ENCODE results near the gene MGARP.
"Not testable (repeated sequence)": the region's sequence is repeated elsewhere in the genome, so short reads cannot be mapped to it uniquely, and the experiment has no call there.

The MGARP gene

GRCh38 chr4:139295942-139296299, 15.9 kb upstream of the MGARP start:
- no peak for DNase-seq (ENCODE audit: low read depth in 2 of 2)

GRCh38 chr4:139295206-139295941, 15.3 kb upstream of the MGARP start:
- peak; percentile 92 to 96 for DNase-seq (ENCODE audit: low read depth in 2 of 2)

GRCh38 chr4:139286186-139286698, 6.2 kb upstream of the MGARP start:
- DNase-seq (ENCODE audit: low read depth in 2 of 2): no peak

- DNase-seq (ENCODE audit: low read depth in 2 of 2): no peak
Observed at GRCh38 chr4:139282721-139283075, 2.7 kb upstream of the MGARP start.

DNA sequence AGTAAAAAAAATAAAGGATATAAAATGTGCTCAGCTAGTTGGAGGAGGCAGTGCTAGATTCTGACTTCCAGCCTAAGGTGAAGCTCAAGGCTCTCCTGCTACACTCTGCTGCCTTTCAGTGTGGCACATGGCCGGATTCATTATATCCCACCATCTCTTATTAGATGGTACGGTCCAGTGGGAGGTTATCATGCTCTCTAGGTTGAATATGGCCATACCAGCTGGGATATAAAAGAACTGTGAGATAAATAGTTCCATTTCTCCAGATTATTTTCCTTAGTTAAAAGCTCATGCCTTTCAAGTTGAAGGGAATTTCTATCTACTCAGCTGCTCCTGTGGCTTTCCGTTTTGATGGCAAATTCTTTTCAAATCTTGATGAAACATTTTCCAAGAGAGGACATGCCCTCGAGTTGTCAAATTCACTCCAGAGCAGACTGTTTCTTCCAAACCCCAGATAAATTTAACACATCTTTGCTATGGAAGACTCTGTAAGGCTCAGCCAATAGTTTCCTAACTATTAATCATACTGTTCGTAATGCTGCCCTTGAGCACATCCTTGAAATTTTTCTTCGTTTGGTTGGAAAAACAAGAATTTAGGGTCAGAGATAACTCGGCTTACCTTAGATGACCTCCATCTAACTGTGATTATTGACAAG, 2.2 kb upstream of the MGARP start:
- no peak for DNase-seq (ENCODE audit: low read depth in 2 of 2)

GRCh38 chr4:139278912-139279759, 889 bp downstream of the MGARP start:
- no peak for DNase-seq (ENCODE audit: low read depth in 2 of 2)

- DNase-seq (ENCODE audit: low read depth in 2 of 2): no peak
Observed at GRCh38 chr4:139278485-139278884, 1.5 kb downstream of the MGARP start.

GRCh38 chr4:139275281-139275735, 4.7 kb downstream of the MGARP start:
- no peak for DNase-seq (ENCODE audit: low read depth in 2 of 2)

DNA sequence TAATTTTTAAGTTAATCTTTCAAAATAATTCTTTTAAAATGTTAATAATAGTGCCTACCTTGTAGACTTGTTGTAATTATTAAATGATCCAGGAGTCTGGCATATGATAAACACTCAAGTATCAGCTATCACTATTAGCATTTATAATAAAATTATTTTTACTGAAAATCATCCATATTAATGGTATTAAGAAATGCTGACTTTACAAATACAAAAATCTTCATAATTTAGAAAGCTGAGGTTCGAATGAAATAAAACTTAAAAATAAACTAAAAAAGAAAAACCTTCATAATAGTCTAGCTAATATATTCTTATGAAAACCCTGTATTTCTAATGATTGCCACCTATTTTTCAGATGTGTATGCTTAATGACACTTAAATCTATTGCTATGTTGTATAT, 5.2 kb downstream of the MGARP start:
- DNase-seq (ENCODE audit: low read depth in 2 of 2): no peak

DNA sequence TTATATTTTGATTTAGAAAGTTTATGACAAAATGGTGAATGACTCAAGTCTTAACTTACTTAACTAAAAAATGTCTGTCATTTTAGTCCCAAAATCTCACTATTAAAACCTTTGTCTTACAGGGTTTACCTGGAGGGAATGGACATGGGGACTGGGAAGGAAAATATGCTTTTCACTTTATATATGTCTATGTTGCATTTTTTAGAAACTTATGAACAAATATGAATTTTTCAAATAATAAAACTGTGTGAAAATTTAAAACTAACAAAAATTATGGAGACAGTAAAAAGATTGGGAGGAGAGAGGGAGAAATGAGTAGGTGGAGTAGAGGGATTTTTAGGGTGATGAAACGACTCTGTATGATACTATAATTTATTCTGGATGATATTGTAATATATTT, 6.2 kb downstream of the MGARP start:
- no peak for DNase-seq (ENCODE audit: low read depth in 2 of 2)

DNA sequence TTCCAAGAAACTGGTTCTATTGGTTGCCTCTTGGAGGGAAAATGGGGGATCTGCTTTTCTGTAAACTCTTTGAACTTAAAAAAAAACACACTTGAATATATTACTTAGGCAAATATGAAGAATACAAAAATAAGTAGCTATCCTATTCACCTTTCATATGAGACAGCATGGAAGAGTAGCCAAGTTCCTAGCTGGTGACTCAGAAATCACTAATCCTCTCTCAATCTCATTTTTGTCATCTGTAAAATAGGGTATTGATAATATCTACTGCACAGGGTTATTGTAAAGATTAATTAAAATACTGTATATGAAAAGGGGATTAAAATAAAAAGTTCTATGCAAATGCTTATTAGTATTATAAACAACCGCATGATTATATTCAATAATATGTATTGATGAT, 12.7 kb downstream of the MGARP start:
- no peak for DNase-seq (ENCODE audit: low read depth in 2 of 2)

DNA sequence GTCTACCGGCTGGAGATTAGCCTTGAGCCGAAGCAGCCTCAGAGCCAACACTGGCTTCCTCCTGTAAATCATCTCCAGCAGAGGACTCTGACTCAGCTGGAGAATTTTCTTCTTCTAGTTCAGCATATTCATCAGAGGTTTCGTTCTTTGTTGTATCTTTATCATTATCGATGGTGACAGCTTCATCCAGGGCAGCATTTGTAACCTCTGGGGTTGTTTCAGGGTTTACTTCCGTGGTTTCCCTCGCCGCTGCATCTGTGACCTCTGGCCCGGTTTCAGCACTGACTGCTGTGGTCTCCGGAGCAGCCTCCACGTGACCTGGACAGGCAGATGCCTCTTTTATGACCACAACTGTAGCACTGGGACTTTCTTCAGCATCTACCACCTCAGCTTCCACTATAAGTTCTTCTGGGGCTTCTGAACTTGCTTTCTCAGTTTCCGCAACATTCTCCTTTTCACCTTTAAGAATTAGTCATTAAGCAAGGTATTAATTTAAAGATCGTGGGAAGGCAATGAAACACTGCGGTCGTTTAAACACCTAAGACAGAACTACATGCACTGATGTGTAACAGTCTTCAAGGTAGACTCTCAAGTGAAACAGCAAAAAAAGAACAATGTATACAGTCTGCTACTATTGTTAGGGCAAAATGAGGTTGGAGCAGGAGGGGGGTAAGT, 13.3 kb downstream of the MGARP start:
- DNase-seq (ENCODE audit: low read depth in 2 of 2): peak; percentile 57 to 62

- no peak for DNase-seq (ENCODE audit: low read depth in 2 of 2)
Observed at GRCh38 chr4:139266208-139266582, 13.8 kb downstream of the MGARP start.

GRCh38 chr4:139265654-139266053, 14.4 kb downstream of the MGARP start:
- no peak for DNase-seq (ENCODE audit: low read depth in 2 of 2)

DNA sequence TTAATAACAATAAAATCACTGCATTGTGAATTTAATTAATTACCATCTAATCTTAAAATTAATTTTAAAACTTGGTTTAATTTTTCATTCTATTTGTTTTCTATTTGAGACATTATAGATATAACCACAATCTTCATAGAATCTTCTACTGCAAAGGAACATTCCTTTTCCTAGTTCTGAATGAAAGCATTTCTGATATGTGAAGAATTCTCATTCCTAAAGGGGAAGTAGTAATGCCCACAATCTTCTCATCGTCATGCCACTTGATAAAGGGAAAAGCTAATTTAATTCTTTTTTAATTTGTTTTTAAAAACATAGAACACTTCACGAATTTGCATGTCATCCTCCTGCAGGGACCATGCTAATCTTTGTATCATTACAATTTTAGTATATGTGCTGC, 23.7 kb downstream of the MGARP start:
- no peak for DNase-seq (ENCODE audit: low read depth in 2 of 2)

DNA sequence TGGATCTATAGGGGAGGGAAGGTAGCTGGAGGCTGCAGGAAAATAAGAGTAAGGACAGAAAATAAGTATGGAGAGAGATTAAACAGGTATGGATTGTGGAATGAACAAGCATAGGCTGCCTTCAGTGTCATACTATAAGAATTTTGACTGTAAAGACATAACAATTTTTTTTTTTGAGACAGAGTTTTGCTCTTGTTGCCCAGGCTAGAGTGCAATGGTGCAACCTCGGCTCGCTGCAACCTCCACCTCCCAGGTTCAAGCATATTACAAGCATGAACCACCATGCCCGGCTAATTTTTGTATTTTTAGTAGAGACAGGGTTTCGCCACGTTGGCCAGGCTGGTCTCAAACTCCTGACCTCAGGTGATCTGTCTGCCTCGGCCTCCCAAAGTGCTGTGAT, 24.4 kb downstream of the MGARP start:
- not testable (repeated sequence) for DNase-seq (ENCODE audit: low read depth in 2 of 2)

GRCh38 chr4:139253713-139254112, 26.3 kb downstream of the MGARP start:
- DNase-seq (ENCODE audit: low read depth in 2 of 2): no peak

DNA sequence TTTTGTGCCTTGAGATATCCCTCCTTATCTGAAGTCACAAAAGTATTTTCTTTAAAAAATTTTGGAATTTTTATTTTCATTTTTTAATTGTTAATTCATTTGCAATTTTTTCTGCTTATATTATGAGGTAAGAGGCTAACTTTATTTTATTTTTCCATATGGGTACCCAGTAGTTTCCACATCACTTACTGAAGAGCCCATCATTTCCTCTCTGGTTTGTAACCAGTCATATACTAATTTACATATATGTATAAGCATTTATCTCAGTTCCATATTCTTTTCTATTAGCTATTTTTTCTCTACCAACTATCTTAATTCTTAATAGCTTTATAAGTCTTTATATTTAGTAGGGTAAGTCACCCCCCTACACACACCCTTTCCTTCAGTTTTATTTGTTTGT, 27.0 kb downstream of the MGARP start:
- DNase-seq (ENCODE audit: low read depth in 2 of 2): no peak

DNA sequence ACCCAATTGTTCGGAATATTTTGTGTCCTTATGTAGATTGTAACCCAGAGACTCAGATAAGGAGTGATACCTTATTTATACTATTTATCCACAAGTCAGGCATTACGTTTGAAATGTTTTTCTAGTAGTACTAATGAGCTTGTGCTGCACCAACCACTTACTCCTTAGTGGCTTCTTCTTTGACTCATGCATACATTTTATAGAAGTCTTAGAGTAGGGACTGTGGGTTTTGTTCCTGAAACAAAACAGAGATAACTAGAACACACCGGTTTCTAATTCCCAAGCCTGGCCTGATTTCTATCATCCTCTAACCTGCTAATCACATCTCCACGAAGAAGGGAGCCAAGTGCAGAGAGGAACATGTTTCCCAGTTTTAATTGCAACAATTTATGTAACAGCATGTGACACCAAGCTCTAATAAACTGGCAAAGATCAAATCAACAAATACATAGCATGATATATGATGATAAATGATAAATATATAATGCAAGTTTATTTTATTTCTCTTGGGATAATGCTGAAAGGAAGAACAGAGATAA, 32.3 kb downstream of the MGARP start:
- no peak for DNase-seq (ENCODE audit: low read depth in 2 of 2)

DNA sequence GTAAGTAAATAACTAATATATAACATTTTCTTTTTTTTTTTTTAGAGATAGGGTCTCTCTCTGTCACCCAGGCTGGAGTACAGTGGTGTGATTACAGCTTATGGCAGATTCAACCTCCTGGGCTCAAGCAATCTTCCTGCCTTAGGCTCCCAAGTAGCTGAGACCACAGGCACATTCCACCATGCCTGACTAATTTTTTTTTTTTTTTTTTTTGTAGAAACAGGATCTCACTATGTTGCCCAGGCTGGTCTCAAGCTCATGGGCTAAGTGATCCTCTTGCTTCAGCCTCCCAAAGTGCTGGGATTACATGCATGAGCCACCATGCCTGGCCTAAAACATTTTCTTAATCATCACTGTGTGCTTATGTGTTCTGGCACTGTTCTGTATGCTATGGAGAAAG, 32.8 kb downstream of the MGARP start:
- DNase-seq (ENCODE audit: low read depth in 2 of 2): no peak

DNA sequence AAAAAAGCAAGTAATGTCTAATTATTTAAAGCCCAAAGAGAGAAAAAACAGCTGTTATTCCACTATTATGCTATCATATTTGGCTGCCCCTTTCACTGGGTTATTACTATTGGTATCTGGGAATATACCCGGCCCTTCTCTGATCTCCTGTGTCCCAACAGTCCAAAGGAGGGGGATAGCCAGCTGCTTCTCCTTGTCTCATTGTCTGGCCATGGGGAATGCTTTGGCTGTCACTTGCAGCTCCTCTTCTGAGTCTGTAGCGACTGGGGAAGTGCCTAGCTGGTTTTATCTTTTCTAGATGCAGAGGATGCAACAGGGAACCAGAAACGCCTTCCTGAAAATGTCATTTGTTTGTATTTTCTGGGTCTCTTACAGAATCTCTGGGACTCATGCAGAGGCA, 33.9 kb downstream of the MGARP start:
- no peak for DNase-seq (ENCODE audit: low read depth in 2 of 2)

DNA sequence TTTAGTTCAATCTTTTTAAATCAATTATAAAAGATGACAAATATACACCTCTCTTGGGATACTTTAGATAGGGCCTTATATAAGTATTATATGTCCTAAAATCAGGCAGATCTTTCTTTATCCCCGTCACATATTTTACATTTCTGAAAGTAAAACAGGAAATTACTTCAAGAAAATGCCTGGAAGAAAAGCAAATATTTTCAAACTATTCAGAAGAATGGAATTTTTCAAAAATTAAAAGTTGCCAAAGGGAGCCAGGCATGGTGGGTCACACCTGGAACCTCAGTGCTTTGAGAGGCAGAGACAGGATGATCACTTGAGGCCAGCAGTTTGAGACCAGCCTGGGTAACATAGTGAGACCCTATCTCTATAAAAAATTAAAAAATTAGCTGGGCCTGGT, 34.4 kb downstream of the MGARP start:
- no peak for DNase-seq (ENCODE audit: low read depth in 2 of 2)
